HTERT RPE-1 (cell line): ENCODE results near the gene MS4A5.

Source experiments
- in situ Hi-C: fragments of 300-500 bp; cut with MboI; formaldehyde crosslinking; loops from 4 replicates; pipeline ENCODE4 v1.14.3; 2020; ENCODE audit warnings: low sequenced_read_pairs

Gene MS4A5

DNA sequence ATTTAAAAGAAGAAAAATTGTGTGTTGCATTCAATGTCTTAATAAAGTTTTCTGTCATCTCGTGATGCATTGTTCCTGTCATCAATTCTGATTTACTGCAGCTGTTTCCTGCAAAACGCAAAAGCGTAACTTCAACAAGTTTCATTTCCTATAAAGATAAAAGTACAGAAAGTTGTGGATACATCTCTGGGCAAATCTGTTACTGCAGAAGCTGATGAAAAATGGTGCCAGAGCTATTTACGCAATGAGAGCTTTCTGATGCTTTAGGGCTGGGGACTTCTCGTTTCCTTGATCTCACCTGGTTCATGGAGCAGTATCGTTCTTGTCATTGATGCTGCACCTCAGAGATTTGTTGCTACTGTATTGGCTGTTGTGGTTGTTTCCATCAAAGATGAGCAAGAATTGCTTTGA, 47.7 kb downstream of the MS4A5 start:
- in situ Hi-C loops: no loop called here

DNA sequence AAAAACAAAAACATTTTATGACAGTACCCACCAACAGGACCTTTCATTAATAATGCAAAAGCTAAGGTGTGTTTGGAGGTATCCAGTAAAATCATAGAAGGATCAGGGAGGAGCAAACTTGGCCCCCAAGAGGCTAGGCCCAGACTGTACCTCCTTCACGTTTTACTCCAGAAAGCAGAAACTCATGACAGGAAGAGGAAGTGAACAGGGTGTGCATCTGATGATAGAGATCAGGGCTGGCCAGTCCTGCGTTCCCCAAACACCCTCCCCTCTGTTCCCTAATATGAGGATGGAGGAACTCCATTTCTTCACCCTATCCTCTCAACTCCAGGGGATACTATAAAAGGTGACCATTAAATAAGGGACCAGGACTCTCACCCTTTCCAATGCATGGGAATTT, 53.0 kb downstream of the MS4A5 start:
- in situ Hi-C loops: no loop called here

DNA sequence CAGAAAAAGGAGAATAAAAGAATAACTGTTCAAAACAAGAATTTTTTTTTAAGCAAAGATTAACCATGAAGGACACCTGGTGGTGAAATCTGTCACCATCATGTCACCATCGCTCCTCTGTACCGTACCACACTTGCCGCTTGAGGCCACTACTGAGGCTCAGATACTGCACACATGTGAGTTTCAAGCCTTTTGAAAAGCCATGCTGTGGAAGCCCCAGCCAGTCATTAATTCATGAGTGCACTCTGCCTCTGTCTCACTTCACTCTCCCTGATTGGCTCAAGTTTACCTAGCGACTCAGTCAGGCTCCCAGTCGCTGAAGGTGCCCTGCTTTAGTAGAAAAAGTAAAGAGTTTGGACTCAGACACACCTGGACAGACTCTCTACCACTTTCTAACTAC, 56.6 kb downstream of the MS4A5 start:
- in situ Hi-C loops: no loop called here

DNA sequence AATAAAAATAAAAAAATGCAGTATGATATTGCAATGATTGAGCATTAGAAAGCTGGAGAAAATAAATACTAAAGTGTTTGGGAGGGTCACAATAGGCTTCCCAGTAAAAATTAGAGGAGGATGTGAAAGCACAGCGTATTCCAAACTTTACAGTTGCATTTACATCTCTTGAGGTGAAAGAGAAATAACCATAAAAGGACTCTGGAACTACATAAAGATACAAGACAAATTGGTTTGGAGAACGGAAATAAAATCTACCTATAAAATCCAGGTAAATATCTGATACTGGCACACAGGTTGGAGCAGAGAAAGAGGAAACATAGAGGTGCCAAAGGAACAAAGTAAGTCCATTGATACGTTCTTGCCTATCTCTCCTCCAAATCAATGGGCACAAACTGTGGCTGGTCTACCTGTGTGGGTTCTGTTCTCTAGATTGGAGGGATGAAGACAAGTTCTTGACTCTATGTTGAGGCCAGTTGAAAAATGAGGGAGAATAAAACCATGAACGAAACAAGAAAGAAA, 63.2 kb downstream of the MS4A5 start, which contains the start of gene MS4A12:
Gene MS4A12 (plus strand): TSS at position 291 of the 522 bp plus-strand sequence. CDS start 4,541 bp downstream, outside the sequence.
- in situ Hi-C loops: no loop called here

DNA sequence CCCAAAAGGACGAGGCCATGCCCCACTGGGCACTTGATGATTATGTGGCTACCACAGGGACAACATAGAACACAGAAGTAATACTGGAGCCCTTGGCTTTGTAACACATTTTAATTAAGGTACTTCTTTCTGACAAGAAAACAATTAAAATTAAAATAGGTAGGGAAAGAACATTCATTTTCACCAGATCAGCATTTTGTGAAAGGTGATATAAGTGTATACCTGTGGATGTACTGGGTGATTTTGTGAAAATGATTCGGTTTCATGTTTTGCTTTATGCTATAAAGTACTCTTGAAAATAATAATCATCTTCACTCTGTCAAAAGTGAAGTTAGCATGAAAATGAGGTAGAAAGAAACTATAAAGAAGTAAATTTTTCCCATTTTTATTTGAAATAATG, 64.1 kb downstream of the MS4A5 start:
- in situ Hi-C loops: no loop called here
